Embryonic facial prominence (tissue), 1 donor: ENCODE data around the gene PDE1C.
"Not testable (repeated sequence)": the region's sequence is repeated elsewhere in the genome, so short reads cannot be mapped to it uniquely, and the experiment has no call there.

Experiments
- DNase-seq: peaks from one replicate; pipeline ENCODE4 v3.0.0-alpha.2; 2016; ENCODE audit errors: extremely low spot score

The PDE1C gene

GRCh38 chr7:31850601-31851000 is 219.6 kb downstream of the PDE1C start:
- DNase-seq: no peak

GRCh38 chr7:31850066-31850465 is 220.1 kb downstream of the PDE1C start:
- no peak for DNase-seq

- no peak for DNase-seq
Measured at GRCh38 chr7:31835471-31835870, 234.7 kb downstream of the PDE1C start.

- not testable (repeated sequence) for DNase-seq
Measured at GRCh38 chr7:31833625-31834024, 236.6 kb downstream of the PDE1C start.

- DNase-seq: no peak
Measured at GRCh38 chr7:31828520-31828919, 241.7 kb downstream of the PDE1C start.

GRCh38 chr7:31825576-31825975 is 244.6 kb downstream of the PDE1C start:
- no peak for DNase-seq

- DNase-seq: no peak
Measured at GRCh38 chr7:31819031-31819430, 251.2 kb downstream of the PDE1C start.

GRCh38 chr7:31816810-31817209 is 253.4 kb downstream of the PDE1C start:
- DNase-seq: no peak

GRCh38 chr7:31815796-31816195 is 254.4 kb downstream of the PDE1C start:
- no peak for DNase-seq

- no peak for DNase-seq
Measured at GRCh38 chr7:31814187-31814586, 256.0 kb downstream of the PDE1C start.

- no peak for DNase-seq
Measured at GRCh38 chr7:31811650-31812461, 258.4 kb downstream of the PDE1C start.

- no peak for DNase-seq
Measured at GRCh38 chr7:31805209-31805818, 264.9 kb downstream of the PDE1C start.

- DNase-seq: no peak
Measured at GRCh38 chr7:31796375-31796774, 273.8 kb downstream of the PDE1C start.

GRCh38 chr7:31794851-31795344 is 275.3 kb downstream of the PDE1C start:
- no peak for DNase-seq

GRCh38 chr7:31791881-31792280 is 278.3 kb downstream of the PDE1C start:
- no peak for DNase-seq

- no peak for DNase-seq
Measured at GRCh38 chr7:31788883-31789680, 281.1 kb downstream of the PDE1C start.

GRCh38 chr7:31788445-31788844 is 281.8 kb downstream of the PDE1C start:
- DNase-seq: no peak

GRCh38 chr7:31786326-31786725 is 283.9 kb downstream of the PDE1C start:
- no peak for DNase-seq

GRCh38 chr7:31785101-31785500 is 285.1 kb downstream of the PDE1C start:
- no peak for DNase-seq

GRCh38 chr7:31783221-31783620 is 287.0 kb downstream of the PDE1C start:
- DNase-seq: no peak

- DNase-seq: no peak
Measured at GRCh38 chr7:31782411-31782991, 287.7 kb downstream of the PDE1C start.

GRCh38 chr7:31778296-31778695 is 291.9 kb downstream of the PDE1C start:
- DNase-seq: no peak
